GM21381 (cell line): ENCODE results near the gene SCGB1D2.
"Not testable (repeated sequence)": the region's sequence is repeated elsewhere in the genome, so short reads cannot be mapped to it uniquely, and the experiment has no call there.

Experiments
- ATAC-seq: cut with Tn5 transposase; IDR thresholded peaks from one replicate; pipeline ENCODE4 v1.9.1; 2021; ENCODE audit warnings: mild to moderate bottlenecking, moderate library complexity; ENCODE audit not compliant: unreplicated experiment

The SCGB1D2 gene

GRCh38 chr11:62242021-62242420 lies at the start of gene SCGB1D2:
Gene SCGB1D2 (plus strand): TSS chr11:62242239. CDS start chr11:62242308, 69 bp downstream.
- ATAC-seq = no peak

- no peak for ATAC-seq
Observed at GRCh38 chr11:62193952-62194351, 48.1 kb upstream of the SCGB1D2 start.

GRCh38 chr11:62195010-62195409 lies 47.0 kb upstream of the SCGB1D2 start:
- ATAC-seq = not testable (repeated sequence)

- no peak for ATAC-seq
Observed at GRCh38 chr11:62195945-62196344, 46.1 kb upstream of the SCGB1D2 start.

- ATAC-seq = not testable (repeated sequence)
Observed at GRCh38 chr11:62197400-62197799, 44.6 kb upstream of the SCGB1D2 start.

- no peak for ATAC-seq
Observed at GRCh38 chr11:62201376-62201775, 40.7 kb upstream of the SCGB1D2 start.

- ATAC-seq = no peak
Observed at GRCh38 chr11:62202910-62203309, 39.1 kb upstream of the SCGB1D2 start.

- ATAC-seq = no peak
Observed at GRCh38 chr11:62204430-62204829, 37.6 kb upstream of the SCGB1D2 start.

- ATAC-seq = no peak
Observed at GRCh38 chr11:62205441-62205840, 36.6 kb upstream of the SCGB1D2 start.

GRCh38 chr11:62206276-62207066 lies 35.6 kb upstream of the SCGB1D2 start:
- not testable (repeated sequence) for ATAC-seq

GRCh38 chr11:62208785-62209144 lies 33.3 kb upstream of the SCGB1D2 start:
- no peak for ATAC-seq

GRCh38 chr11:62217191-62217748 lies 24.8 kb upstream of the SCGB1D2 start:
- no peak for ATAC-seq

- no peak for ATAC-seq
Observed at GRCh38 chr11:62221498-62221897, 20.5 kb upstream of the SCGB1D2 start.

GRCh38 chr11:62223095-62223494 lies 18.9 kb upstream of the SCGB1D2 start:
- ATAC-seq = no peak

- ATAC-seq = no peak
Observed at GRCh38 chr11:62233730-62234129, 8.3 kb upstream of the SCGB1D2 start.

- ATAC-seq = no peak
Observed at GRCh38 chr11:62236187-62236586, 5.9 kb upstream of the SCGB1D2 start.

GRCh38 chr11:62237499-62237898 lies 4.5 kb upstream of the SCGB1D2 start:
- ATAC-seq = no peak

GRCh38 chr11:62238151-62238550 lies 3.9 kb upstream of the SCGB1D2 start:
- ATAC-seq = no peak

GRCh38 chr11:62241095-62241494 lies 944 bp upstream of the SCGB1D2 start:
- no peak for ATAC-seq

GRCh38 chr11:62245271-62245753 lies 3.3 kb downstream of the SCGB1D2 start:
- no peak for ATAC-seq

- no peak for ATAC-seq
Observed at GRCh38 chr11:62251698-62252097, 9.7 kb downstream of the SCGB1D2 start.

GRCh38 chr11:62253999-62254542 lies 12.0 kb downstream of the SCGB1D2 start:
- ATAC-seq = no peak
